Activated CD8-positive, alpha-beta T cell treated with anti-CD3 and anti-CD28 coated beads for 36 hours (primary cell): ENCODE results near the gene CFAP57. TPM values are rescaled to one million over a fixed set of nuclear protein-coding genes. Genes with fewer than 3 reads are reported as not detected.

ENCODE experiments used
- ATAC-seq: fragments of 200-7000 bp; cut with Tn5 transposase; one replicate; pipeline ENCODE4 v1.10.0; 2021; ENCODE audit warnings: mild to moderate bottlenecking, moderate library complexity
- CTCF ChIA-PET: fragments of 350-600 bp; sonication (Branson Sonifier 250); formaldehyde crosslinking; loops from one replicate; lab custom pipeline; 2021; ENCODE audit warnings: antibody characterized with exemption; lab: Charles Lee
- POLR2A ChIA-PET: fragments of 350-600 bp; sonication (Branson Sonifier 250); formaldehyde crosslinking; loops from one replicate; lab custom pipeline; 2021; ENCODE audit warnings: antibody characterized with exemption; lab: Charles Lee
- DNase-seq: peaks from one replicate; pipeline ENCODE4 v3.0.0-alpha.2; 2020
- H3K27ac Mint-ChIP-seq: one replicate; pipeline ENCODE4 v1.8.0; 2021; ENCODE audit warnings: mild to moderate bottlenecking, mixed read lengths
- H3K27me3 Mint-ChIP-seq: one replicate; pipeline ENCODE4 v1.8.0; 2021; ENCODE audit warnings: mixed read lengths
- H3K36me3 Mint-ChIP-seq: one replicate; pipeline ENCODE4 v1.8.0; 2021; ENCODE audit warnings: low read depth, mixed read lengths
- H3K4me1 Mint-ChIP-seq: one replicate; pipeline ENCODE4 v1.8.0; 2021; ENCODE audit warnings: low read depth, mixed read lengths
- H3K4me3 Mint-ChIP-seq: one replicate; pipeline ENCODE4 v1.8.0; 2021; ENCODE audit warnings: mild to moderate bottlenecking, moderate library complexity, mixed read lengths
- H3K9me3 Mint-ChIP-seq: one replicate; pipeline ENCODE4 v1.8.0; 2021; ENCODE audit warnings: mixed read lengths
- intact Hi-C: fragments of 100-400 bp; cut with micrococcal nuclease; formaldehyde crosslinking; loops from one replicate; pipeline ENCODE4 v1.10.0; 2022
- total RNA-seq, 2 experiments: library from RNA; stranded (reverse); gene quantifications; one replicate each; pipeline ENCODE4 v1.2.3, GENCODE V29; 2021
- TF ChIP-seq, protein P1 (sequence below): fragments of 200-600 bp; IDR thresholded peaks from one replicate; pipeline ENCODE4 v1.8.0; 2022; ENCODE audit warnings: antibody characterized with exemption, mild to moderate bottlenecking

CFAP57 gene
- total RNA-seq, 2 experiments from 2014 or later = 0.18 to 0.23 TPM

DNA sequence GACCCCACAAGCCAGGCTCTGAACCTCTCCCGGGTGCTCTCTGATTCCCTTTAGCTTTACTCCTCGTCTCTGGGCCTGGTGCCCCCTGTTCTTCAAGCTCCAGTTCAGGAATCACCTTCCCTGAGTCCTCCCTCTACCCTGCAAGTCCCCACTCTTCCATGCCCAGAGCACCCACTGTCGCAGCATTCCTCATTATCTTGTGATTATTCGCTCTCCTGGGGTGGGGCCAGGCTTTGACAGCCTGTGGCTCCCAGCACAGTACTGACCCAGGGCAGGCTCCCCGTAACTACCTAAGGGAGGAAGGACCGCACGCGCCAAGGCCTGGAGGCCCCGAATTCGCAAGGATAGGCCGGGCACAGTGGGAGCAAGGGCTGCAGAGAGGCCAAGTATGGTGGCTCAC is 114.0 kb downstream of the CFAP57 start:
- Mint-ChIP-seq H3K27me3 (peaks cover 3% of the 10 kb centered on the region), H3K9me3 (no peaks in the 10 kb centered on the region), H3K4me3 (no peak overlapping the region), H3K36me3 (no peaks in the 10 kb centered on the region), H3K27ac (no peak overlapping the region), H3K4me1 (no peaks in the 10 kb centered on the region)
- TF ChIP-seq, protein P1, sequence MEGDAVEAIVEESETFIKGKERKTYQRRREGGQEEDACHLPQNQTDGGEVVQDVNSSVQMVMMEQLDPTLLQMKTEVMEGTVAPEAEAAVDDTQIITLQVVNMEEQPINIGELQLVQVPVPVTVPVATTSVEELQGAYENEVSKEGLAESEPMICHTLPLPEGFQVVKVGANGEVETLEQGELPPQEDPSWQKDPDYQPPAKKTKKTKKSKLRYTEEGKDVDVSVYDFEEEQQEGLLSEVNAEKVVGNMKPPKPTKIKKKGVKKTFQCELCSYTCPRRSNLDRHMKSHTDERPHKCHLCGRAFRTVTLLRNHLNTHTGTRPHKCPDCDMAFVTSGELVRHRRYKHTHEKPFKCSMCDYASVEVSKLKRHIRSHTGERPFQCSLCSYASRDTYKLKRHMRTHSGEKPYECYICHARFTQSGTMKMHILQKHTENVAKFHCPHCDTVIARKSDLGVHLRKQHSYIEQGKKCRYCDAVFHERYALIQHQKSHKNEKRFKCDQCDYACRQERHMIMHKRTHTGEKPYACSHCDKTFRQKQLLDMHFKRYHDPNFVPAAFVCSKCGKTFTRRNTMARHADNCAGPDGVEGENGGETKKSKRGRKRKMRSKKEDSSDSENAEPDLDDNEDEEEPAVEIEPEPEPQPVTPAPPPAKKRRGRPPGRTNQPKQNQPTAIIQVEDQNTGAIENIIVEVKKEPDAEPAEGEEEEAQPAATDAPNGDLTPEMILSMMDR = no peak
- POLR2A ChIA-PET = no interaction called here
- no peak for ATAC-seq
- no peak for DNase-seq
- intact Hi-C loops = no loop called here
- CTCF ChIA-PET = interaction anchor here (1.2 kb wide), 1 partner anchor 9 kb away, joined by 4 read pairs; no protein-coding TSS in a partner anchor

DNA sequence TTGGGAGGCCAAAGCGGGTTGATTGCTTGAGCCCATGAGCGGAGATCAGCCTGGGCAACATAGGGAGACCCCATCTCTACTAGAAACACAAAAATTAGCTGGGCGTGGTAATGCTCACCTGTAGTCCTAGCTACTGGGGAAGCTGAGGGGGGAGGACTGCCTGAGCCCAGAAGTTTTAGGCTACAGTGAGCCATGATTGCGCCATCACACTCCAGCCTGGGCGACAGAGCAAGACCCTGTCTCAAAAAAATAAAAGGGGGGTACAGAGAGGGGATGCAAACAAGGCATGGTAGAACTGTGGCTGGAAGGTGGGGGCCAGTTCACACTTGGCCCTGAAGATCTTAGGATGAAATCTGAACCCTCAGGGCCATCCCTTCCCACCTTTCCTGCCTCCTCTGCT is 114.4 kb downstream of the CFAP57 start:
- no peak for DNase-seq

GRCh38 chr1:43288058-43288784 is 116.1 kb downstream of the CFAP57 start:
- peaks cover 3% of the 10 kb centered on the region for H3K27me3 Mint-ChIP-seq
- no peak overlapping the region for H3K4me3 Mint-ChIP-seq
- CTCF ChIA-PET = no interaction called here
- intact Hi-C loops = no loop called here
- no peaks in the 10 kb centered on the region for H3K9me3 Mint-ChIP-seq
- H3K4me1 Mint-ChIP-seq = no peaks in the 10 kb centered on the region
- H3K27ac Mint-ChIP-seq = no peak overlapping the region
- H3K36me3 Mint-ChIP-seq = no peaks in the 10 kb centered on the region
- POLR2A ChIA-PET = no interaction called here
- DNase-seq (no peak), ATAC-seq (no peak)
- TF ChIP-seq, protein P1 = no peak

More for the DNA sequence above, 114.4 kb downstream of the CFAP57 start:
- no peak overlapping the region for H3K4me3 Mint-ChIP-seq
- no peaks in the 10 kb centered on the region for H3K4me1 Mint-ChIP-seq
- intact Hi-C loops = no loop called here
- no peaks in the 10 kb centered on the region for H3K9me3 Mint-ChIP-seq
- POLR2A ChIA-PET = no interaction called here
- ATAC-seq = no peak
- CTCF ChIA-PET = no interaction called here
- no peak overlapping the region for H3K27ac Mint-ChIP-seq
- H3K36me3 Mint-ChIP-seq = no peaks in the 10 kb centered on the region
- TF ChIP-seq, protein P1 = no peak
- peaks cover 3% of the 10 kb centered on the region for H3K27me3 Mint-ChIP-seq

- TF ChIP-seq, protein P1 = no peak
- Mint-ChIP-seq H3K4me1 (no peaks in the 10 kb centered on the region), H3K27ac (no peak overlapping the region), H3K36me3 (no peaks in the 10 kb centered on the region), H3K9me3 (no peaks in the 10 kb centered on the region), H3K4me3 (no peak overlapping the region), H3K27me3 (peaks cover 3% of the 10 kb centered on the region)
- intact Hi-C loops = no loop called here
- ATAC-seq (no peak), DNase-seq (no peak)
- ChIA-PET POLR2A (no interaction called here), CTCF (no interaction called here)
These were observed 116.9 kb downstream of the CFAP57 start for GRCh38 chr1:43288785-43289706.
